ENCODE data around the gene ATP1A3.
"Not testable (repeated sequence)": the region's sequence is repeated elsewhere in the genome, so short reads cannot be mapped to it uniquely, and the experiment has no call there.

Gene ATP1A3

DNA sequence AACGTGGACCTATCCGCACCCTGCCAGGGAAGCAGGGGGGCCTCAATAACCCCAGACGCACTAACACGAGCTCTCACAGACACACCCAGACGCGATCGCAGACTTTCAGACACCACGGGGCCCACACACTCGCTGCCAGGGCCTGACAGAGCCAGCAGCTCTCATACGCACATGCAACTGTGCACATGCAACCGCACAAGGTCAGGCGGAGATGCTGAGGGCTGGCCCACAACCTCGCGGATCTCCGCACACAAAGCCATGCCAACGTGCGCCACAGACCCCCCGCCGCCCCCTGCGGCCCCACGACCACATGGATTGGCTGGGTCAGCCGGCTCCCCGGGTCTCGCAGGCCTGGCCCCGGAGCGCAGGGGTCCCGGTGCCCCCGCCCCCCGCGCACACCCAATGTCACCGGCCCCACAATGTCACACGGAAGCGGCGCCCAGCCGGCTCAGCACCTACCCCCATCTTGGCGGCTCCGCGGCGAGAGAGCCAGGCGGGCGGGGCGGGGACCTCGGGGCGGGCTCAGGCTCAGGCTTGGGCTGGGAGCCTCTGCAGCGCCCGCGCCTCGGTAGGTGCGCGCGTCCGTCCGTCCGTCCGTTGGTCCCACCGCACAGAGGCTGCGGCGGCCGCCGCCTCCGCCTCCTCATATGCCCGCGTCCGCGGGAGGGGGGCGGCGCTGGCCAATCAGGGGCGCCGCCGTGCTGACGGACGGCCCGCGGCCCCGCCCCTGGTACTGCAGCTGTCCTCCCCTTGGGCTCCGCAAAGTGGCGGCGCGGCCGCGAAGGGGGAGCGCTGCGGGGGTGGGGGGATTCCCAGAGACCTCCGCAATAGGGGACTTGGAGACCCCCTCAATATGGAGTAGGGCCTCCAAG is at the start of gene ATP1A3:
TSS of gene ATP1A3 (minus strand) at position 619 of the 872 bp plus-strand sequence. CDS start at position 465, 154 bp downstream.
- Histone ChIP-seq H3K36me3 (ENCODE audit: control insufficient read depth, insufficient read depth, low read length) (no peaks in the 10 kb centered on the region), H3K27ac (peak within 1 kb of the TSS; percentile 61), H3K9me3 (ENCODE audit: control insufficient read depth, low read length) (no peaks in the 10 kb centered on the region), H3K9ac (peak within 1 kb of the TSS; percentile 32), H3K79me2 (no peaks in the 10 kb centered on the region), H3K27me3 (ENCODE audit: control insufficient read depth, insufficient read depth, low read length) (no peaks in the 10 kb centered on the region), H3K4me1 (peaks cover 28% of the 10 kb centered on the region), H3K4me3 (ENCODE audit: low read depth, low read length) (peak within 1 kb of the TSS; percentile 22), H2AFZ (peak within 1 kb of the TSS; percentile 84), H3K4me2 (ENCODE audit: low read length) (peak within 1 kb of the TSS; percentile 62)
- TF ChIP-seq, protein P1, sequence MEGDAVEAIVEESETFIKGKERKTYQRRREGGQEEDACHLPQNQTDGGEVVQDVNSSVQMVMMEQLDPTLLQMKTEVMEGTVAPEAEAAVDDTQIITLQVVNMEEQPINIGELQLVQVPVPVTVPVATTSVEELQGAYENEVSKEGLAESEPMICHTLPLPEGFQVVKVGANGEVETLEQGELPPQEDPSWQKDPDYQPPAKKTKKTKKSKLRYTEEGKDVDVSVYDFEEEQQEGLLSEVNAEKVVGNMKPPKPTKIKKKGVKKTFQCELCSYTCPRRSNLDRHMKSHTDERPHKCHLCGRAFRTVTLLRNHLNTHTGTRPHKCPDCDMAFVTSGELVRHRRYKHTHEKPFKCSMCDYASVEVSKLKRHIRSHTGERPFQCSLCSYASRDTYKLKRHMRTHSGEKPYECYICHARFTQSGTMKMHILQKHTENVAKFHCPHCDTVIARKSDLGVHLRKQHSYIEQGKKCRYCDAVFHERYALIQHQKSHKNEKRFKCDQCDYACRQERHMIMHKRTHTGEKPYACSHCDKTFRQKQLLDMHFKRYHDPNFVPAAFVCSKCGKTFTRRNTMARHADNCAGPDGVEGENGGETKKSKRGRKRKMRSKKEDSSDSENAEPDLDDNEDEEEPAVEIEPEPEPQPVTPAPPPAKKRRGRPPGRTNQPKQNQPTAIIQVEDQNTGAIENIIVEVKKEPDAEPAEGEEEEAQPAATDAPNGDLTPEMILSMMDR (IDR thresholded peaks at IDR 0.05) = no peak

- Histone ChIP-seq H3K9ac (no peak overlapping the region), H3K36me3 (ENCODE audit: control insufficient read depth, insufficient read depth, low read length) (no peaks in the 10 kb centered on the region), H3K4me2 (ENCODE audit: low read length) (no peak overlapping the region), H3K27me3 (ENCODE audit: control insufficient read depth, insufficient read depth, low read length) (no peaks in the 10 kb centered on the region), H3K4me1 (peaks cover 8% of the 10 kb centered on the region), H3K27ac (no peak overlapping the region), H3K4me3 (ENCODE audit: low read depth, low read length) (no peak overlapping the region), H3K9me3 (ENCODE audit: control insufficient read depth, low read length) (no peaks in the 10 kb centered on the region), H2AFZ (no peak overlapping the region), H3K79me2 (no peaks in the 10 kb centered on the region)
- TF ChIP-seq, protein P1 (IDR thresholded peaks at IDR 0.05) = no peak
Observed at GRCh38 chr19:42042455-42043170, 48.6 kb upstream of the ATP1A3 start.

GRCh38 chr19:42040491-42040890 is 46.5 kb upstream of the ATP1A3 start:
- not testable (repeated sequence) for H3K27me3 ChIP-seq (ENCODE audit: control insufficient read depth, insufficient read depth, low read length); H3K4me2 ChIP-seq (ENCODE audit: low read length); H3K9ac ChIP-seq; H3K79me2 ChIP-seq; H3K36me3 ChIP-seq (ENCODE audit: control insufficient read depth, insufficient read depth, low read length); H2AFZ ChIP-seq; H3K4me1 ChIP-seq; H3K27ac ChIP-seq; H3K9me3 ChIP-seq (ENCODE audit: control insufficient read depth, low read length); H3K4me3 ChIP-seq (ENCODE audit: low read depth, low read length)

DNA sequence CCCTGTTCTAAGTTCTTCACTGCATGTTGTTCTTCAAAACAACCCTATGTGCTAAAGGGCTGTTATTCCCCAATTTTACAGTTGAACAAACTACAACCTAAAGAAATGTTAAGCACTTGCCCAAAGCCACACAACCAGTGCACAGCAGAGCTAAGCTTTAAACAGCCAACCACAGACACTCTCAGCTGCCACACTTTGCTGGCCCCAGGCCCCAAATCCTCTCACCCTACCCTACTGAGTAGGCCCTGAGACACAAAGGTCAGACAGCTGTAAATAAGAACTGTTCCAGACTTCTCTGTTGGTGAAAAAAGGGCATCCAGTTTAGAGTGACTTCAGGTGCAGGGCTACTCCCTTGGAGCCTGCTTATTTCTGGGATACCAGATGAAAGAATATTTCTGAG is 46.0 kb upstream of the ATP1A3 start:
- Histone ChIP-seq H3K9ac (no peak overlapping the region), H2AFZ (no peak overlapping the region), H3K4me3 (ENCODE audit: low read depth, low read length) (no peak overlapping the region), H3K4me1 (peaks cover 8% of the 10 kb centered on the region), H3K27ac (no peak overlapping the region), H3K4me2 (ENCODE audit: low read length) (no peak overlapping the region), H3K9me3 (ENCODE audit: control insufficient read depth, low read length) (no peaks in the 10 kb centered on the region), H3K27me3 (ENCODE audit: control insufficient read depth, insufficient read depth, low read length) (no peaks in the 10 kb centered on the region), H3K36me3 (ENCODE audit: control insufficient read depth, insufficient read depth, low read length) (no peaks in the 10 kb centered on the region), H3K79me2 (no peaks in the 10 kb centered on the region)
- TF ChIP-seq, protein P1 (IDR thresholded peaks at IDR 0.05) = no peak

GRCh38 chr19:42038666-42039065 is 44.6 kb upstream of the ATP1A3 start:
- Histone ChIP-seq H2AFZ (no peak overlapping the region), H3K27me3 (ENCODE audit: control insufficient read depth, insufficient read depth, low read length) (no peaks in the 10 kb centered on the region), H3K36me3 (ENCODE audit: control insufficient read depth, insufficient read depth, low read length) (no peaks in the 10 kb centered on the region), H3K9me3 (ENCODE audit: control insufficient read depth, low read length) (no peaks in the 10 kb centered on the region), H3K4me1 (peaks cover 8% of the 10 kb centered on the region), H3K79me2 (no peaks in the 10 kb centered on the region), H3K27ac (no peak overlapping the region), H3K4me3 (ENCODE audit: low read depth, low read length) (no peak overlapping the region), H3K4me2 (ENCODE audit: low read length) (no peak overlapping the region), H3K9ac (no peak overlapping the region)
- TF ChIP-seq, protein P1 (IDR thresholded peaks at IDR 0.05) = no peak

Measured in parathyroid adenoma (tissue), 2 donors.